HG02678 (cell line): ENCODE results near the gene ANLN.

ENCODE experiments used
- ATAC-seq: cut with Tn5 transposase; IDR thresholded peaks from one replicate; pipeline ENCODE4 v1.9.1; 2021; ENCODE audit warnings: mild to moderate bottlenecking, moderate library complexity; ENCODE audit not compliant: unreplicated experiment

The ANLN gene, protein sequence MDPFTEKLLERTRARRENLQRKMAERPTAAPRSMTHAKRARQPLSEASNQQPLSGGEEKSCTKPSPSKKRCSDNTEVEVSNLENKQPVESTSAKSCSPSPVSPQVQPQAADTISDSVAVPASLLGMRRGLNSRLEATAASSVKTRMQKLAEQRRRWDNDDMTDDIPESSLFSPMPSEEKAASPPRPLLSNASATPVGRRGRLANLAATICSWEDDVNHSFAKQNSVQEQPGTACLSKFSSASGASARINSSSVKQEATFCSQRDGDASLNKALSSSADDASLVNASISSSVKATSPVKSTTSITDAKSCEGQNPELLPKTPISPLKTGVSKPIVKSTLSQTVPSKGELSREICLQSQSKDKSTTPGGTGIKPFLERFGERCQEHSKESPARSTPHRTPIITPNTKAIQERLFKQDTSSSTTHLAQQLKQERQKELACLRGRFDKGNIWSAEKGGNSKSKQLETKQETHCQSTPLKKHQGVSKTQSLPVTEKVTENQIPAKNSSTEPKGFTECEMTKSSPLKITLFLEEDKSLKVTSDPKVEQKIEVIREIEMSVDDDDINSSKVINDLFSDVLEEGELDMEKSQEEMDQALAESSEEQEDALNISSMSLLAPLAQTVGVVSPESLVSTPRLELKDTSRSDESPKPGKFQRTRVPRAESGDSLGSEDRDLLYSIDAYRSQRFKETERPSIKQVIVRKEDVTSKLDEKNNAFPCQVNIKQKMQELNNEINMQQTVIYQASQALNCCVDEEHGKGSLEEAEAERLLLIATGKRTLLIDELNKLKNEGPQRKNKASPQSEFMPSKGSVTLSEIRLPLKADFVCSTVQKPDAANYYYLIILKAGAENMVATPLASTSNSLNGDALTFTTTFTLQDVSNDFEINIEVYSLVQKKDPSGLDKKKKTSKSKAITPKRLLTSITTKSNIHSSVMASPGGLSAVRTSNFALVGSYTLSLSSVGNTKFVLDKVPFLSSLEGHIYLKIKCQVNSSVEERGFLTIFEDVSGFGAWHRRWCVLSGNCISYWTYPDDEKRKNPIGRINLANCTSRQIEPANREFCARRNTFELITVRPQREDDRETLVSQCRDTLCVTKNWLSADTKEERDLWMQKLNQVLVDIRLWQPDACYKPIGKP

DNA sequence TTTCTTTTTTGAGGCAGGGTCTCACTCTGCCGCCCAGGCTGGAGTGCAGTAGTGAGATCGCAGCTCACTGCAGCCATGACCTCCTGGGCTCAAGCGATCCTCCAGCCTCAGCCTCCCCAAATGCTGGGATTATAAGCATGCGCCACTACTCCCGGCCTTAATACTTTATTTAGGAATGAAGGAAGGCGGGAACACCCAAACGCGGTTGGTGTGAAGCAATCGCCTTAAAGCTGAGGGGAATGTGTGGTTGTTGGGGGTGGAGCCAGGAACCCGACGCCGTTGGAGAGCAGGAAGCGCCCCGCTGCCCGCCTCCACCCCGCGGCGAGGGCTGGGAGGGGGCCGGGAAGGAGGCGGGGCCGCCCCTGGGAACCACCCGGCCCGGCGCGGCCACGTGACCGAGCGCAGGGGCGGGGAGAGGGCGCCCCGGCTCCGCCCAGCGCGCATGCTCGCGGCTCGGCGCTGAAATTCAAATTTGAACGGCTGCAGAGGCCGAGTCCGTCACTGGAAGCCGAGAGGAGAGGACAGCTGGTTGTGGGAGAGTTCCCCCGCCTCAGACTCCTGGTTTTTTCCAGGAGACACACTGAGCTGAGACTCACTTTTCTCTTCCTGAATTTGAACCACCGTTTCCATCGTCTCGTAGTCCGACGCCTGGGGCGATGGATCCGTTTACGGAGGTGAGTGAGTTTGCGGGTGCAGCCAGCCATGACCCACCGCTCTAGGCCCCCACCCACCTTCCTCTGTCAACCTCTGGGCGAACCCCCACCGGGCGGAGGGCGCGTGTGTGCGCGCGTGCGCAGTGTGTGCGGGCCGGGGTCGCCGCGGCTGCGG is at the start of gene ANLN:
Gene ANLN (plus strand): TSS at position 492 of the 828 bp plus-strand sequence. CDS start 165 bp downstream, at position 657.
- peak; percentile 80 for ATAC-seq

DNA sequence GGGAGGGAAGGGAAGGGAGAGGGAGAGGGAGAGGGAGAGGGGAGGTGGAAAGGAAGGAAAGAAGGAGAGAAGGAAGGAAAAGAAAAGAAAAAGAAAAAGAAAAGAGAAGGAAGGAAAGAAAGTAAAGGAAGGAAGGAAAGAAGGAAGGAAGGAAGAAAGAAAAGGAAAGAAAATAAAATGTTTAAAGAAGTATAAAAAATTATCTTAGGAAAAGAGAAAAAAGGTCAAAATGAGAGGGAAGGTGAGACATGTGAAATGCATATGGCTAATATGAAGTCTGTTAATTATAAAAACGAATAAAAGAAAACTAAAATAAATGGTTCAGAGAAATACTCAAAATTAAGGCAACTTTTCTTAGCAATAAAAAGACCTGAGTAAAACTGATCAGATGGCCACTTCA is 46.1 kb upstream of the ANLN start:
- ATAC-seq: no peak

DNA sequence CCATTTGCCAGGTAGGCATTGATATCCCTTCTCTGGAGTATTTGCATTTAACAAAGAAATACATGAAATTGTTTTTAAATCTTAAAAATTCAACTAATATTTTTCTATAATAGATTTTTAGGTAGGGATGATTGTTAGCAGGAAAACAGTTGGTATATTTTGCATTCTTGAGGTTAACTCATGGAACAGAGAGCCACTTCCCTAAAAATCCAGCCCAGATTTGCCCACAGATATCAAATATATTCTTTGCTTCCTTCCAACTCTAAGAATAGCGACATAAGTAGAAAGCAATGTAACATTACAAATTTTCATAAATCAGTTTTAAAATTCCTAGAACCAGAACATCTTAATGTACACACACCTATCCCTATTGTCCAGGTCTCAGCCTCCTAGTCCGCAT is 45.0 kb upstream of the ANLN start:
- no peak for ATAC-seq

DNA sequence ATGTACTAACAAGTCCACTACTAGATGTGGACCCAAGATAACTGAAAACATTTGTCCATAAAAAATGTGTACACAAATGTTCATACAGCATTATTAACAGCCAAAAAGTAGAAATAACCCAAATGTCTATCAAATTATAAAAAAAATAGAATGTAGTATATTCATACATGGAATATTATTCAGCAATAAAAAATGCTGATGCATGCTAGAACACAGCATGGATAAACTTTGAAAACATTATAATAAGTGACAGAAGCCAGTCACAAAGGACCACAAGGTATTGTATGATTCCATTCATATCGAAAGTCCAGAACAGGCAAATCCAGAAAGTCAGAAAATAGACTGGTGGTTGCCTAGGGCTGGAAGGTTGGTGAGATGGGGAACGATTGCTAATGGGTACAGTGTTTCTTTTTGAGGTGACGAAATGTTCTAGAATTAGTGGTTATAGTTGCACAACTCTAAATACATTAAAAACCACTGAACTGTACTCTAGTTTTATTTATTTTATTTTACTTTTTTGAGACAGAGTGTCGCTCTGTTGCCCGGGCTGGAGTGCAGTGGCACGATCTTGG is 43.3 kb upstream of the ANLN start:
- ATAC-seq: no peak

DNA sequence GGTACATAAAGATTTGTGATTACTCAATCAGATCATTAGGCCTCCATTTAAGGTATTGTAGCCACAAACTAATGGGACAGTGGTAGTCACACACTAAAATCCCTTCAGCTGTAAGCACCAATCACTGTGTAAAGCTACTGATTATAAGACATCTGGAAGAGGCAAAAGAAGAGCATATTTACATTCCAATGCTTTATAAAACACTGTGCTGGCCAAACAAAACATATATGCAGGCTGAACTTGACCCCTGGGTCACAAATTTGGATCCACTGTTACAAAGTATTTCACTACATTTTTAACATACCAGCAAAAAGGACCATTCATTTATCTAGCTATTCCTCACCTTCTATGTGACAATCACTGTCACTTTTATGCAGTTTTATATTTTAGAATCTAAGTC is 41.4 kb upstream of the ANLN start:
- no peak for ATAC-seq

DNA sequence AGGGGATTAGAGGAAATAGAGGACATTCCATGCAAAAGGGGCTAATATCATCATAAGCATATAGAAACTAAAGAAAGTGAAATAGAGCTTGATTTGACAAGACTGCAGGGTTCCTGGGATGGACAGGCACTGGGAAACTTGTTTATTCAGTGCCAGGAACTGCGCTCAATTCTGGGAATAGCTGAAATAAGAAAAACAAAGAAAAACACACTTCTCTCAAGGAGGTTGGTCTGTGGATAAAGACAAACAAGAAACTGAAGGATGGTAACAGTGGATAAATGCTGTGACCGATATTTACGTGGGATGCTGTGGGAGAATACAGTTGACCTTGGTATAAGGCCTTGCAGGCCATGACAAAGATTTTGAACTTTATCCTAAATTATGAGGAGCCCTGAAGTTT is 40.9 kb upstream of the ANLN start:
- ATAC-seq: no peak

DNA sequence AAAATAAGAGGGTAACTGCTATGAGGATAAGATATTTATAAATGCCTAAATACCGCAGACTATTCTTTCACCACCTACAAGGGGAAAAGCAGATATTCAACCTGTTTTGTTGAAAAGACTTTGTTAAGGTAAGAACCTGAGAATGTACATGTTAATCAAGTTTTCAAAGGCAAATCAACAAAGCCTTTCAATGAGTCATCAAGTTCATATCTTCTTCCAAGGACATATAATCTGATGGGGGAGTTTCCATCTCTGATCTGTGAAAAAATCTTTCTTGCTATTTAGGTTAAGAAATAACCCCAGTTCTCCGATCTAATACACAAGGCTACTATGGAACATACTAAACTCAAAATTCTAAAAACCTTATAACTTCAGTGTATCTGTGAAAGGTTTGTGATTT is 40.0 kb upstream of the ANLN start:
- no peak for ATAC-seq

DNA sequence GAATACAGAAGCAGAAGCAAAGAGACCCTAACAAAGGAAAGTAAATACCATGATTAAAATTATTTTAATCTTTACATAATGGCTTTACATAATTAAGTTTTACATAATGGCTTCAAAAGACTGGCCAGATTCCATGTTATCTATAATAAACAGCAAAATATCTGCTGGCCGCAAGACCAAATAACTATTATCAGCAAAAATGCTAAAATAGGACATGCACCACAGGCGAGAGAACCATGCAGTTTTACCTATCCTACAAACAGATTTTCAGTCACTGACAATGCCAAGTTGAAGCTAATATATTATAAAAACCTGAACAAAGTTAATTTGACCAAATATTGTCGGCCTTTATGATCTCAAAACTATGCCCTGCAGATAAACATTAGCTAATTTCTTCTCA is 34.2 kb upstream of the ANLN start:
- no peak for ATAC-seq

DNA sequence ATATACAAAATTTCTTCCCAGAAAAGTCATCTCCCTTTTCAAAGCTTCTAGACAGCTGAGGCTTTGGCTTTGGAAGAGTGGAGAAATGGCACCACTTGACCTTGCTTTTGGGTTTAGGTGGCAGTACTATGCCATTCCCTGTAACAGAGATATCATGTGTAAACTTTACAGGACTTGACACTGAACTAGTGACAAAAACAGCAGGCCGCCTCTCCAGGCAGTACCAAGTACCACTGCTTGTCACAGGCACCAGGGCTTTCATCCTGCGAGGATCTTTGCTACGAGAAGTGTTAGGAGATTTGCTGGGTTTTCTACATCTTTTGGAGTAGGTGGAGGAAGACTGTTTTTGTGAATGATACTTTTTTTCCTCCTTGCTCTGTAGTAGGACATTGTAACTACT is 32.6 kb upstream of the ANLN start:
- ATAC-seq: no peak

DNA sequence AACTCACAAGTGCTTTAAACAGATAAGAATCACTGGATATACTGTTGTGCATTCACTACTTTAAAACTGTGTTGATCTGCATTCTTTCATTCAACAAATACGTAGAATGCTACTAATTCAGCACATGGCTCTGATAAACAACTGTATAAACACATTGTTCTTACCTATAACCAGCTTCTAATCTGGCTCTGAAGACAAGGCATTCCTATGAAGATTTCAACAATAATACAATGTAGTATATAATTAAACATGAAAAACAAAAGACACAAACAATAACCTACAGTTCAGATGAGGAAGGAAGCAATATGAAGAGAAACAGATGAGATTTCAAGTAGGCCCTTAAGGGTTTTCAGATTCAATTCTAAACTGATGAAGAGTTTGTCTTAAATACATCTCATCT is 31.1 kb upstream of the ANLN start:
- no peak for ATAC-seq

DNA sequence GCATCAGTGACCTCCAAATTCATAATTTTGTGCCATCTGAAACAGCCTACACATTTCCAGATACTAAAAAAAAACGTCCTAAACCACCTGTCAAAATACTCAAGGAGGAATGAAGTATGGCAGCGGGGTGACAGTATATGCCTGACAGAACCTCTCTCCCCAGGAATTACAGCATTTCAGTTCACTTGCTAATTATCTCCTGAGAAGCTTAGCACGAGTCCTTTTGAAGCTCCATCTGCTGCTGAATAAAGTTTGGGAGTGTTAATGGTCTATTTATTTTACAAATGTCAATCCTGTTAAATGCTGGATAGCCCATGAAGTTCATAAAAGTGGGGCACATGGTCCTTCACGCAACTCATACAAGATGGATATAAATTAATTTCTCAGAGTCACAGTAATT is 29.4 kb upstream of the ANLN start:
- ATAC-seq: no peak

DNA sequence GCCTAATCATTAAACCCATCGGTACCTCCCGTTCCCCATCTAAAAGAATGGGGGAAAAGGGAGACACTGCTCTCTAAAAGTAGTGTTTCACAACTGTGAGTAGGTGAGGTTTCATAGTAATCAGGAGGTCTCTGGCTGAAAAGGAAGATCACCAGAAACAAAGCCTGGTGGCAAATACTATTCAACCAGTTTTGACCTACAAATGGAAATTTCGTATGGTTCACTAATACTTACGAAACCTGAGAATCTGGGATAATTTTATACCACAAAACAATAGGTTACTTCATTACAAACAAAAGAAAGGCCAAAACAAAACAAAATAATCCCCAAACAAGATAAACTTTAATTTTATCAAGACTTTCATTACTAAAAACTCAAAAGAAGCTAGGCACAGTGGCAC is 28.4 kb upstream of the ANLN start:
- no peak for ATAC-seq

DNA sequence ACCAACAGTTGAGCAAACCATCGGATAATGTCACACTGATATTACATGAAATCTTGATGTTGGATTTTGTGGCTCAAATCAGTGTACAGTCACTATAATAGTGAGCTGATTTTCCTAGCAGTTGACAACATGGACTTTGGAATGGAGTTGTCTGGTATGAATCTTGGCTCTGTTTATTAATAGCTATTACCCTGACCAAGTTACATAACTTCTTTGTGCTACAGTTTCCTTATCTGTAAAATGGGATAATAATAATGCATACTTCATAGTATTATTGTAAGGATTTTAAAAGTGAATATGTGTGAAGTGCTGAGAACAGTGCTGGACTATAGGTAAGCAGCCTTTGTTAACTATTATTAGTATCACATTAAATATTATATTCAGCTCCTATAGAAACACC is 26.1 kb upstream of the ANLN start:
- no peak for ATAC-seq

DNA sequence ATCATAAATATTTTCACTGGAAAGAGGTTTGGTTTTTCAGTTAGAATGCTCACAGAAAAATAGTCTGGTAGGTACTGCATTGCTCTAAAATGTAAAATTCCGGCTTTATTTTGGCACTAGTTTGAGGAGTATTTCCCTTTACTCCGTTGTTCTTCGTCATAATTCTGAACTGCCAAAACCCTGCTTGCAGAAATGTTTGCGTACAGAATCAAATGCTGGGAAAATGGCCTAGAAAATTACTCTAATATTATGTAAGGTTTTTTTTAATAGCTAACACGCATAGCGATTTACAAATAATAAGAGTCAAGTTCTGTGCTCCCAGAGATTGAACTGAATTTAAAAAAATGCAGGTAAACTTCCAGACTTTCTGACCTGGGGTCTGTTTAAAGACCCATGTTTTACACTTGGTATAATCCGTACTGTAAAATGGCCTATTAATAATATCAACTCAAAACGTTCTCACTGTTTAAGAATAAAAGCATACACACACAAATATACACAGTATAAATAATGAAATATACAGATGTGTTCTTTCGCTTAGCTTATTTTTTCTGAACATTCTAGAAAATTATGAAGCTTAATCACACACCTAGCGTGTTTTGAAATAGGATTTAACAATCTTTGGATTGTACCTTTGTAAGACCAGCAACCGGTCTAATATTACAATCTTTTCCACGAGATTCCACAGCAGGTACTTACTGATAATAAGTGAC is 23.5 kb upstream of the ANLN start:
- no peak for ATAC-seq

DNA sequence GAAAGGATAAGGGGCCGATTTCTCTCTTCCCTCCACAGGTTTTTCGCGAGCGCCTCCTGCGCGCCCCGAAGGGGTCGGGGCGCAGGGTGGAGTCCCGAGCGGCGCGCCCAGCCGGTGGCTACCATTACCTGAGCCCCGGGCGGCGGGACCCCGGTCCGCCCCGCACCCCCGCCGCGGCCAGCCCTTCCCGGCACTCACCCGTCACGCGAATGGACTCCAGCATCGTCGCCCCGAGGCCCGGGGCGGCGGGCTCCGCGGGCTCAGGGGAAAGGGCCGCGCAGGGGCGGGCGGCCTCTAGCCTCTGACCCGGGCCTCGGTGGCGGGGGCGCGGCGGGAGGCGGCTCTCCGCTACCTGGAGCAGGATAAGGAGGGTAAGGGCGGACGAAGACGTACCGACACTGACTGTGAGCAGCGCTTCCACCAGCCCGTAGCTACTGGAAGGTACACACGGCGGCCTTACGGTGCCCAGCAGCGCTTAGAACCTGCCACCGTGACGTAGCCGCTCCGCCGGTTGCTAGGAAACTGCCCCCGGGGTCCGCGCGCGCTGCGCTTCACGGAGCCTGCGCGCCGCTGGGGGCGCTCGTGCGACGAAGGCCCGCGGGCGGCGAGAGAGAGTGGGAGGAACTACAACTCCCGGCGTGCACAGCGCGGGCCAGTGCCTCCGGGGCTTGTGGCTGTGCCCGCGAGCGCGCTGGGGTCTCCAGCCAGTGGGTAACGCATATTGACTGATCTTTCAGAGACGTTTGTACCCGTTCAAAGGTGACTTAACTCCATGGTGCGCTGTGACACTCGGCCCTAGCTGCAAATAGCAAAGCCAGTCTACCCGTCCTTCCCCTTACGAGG is 22.7 kb upstream of the ANLN start:
- ATAC-seq: peak; percentile 98

DNA sequence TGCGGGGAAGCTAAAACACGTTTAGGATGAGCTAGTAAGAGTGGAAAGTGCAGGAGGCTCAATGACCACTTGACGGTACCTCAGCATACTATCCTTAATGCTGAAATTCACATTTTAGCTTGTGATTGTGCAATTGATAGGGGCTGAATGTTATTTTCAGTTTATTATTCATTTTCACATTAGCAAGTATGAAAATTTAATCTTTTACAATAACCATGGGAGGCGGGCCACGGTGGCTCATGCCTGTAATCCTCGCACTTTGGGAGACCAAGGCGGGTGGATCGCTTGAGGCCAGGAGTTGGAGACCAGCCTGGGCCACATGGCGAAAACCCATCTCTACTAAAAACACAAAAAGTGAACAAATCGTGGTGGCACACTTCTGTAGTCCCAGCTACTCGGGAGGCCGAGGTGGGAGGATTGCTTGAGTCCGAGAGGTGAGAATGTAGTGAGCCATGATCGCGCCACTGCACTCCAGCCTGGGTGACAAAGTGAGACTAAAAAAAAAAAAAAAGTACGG is 22.0 kb upstream of the ANLN start:
- ATAC-seq: no peak

DNA sequence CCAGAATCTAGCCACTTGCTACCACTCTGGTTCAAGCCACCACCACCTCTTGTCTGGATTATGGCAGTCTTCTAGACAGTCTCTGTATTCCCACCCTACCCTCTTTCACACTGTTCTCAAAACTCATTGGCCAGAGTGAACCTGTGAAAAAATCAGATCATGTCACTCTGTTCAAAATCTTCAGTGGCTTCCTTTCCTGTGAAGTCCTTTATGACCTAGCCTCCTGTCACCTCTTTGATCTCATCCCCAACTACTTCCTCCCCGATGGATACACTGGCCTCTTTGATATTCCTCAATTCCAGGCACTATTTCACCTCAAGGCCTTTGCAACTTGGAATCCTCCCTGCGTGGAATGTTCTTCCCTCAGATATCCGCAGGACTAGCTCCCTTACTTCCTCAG is 21.2 kb upstream of the ANLN start:
- no peak for ATAC-seq

DNA sequence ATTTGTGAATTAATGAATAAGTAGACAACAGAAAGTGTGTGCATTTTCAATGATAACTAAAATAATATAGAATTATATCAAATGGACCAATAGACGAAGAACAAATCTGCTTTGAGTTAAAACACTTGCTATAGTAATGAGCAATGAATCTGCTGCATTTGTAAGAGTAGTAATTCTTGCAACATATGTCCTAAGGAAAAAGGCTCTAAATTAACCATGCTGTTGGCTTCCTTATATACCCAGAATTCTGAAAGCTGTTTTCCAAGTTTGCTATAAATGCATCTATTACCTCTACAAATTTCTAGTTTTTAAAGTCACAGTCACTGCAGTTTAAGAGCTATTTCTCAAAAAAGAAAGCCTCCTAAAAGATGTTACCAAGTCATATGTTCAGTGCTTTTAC is 20.5 kb upstream of the ANLN start:
- ATAC-seq: no peak

DNA sequence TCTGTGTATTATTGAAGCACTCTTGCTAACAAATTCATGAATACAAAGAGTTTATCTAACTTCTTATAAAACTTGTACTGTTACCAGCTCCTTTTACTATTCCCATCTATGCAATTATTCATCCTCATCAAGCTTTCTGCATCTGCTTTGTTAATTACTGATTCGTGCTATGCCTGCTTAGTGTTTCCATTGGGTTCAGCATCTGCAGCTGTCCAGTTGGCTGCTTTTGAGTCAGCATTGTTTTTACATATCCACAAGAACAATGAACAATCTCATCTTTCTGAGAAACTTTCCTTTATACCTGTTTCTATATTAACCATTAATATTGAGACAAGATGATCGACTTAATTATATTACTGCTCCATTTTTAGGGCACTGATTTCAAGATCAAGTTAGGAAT is 19.6 kb upstream of the ANLN start:
- ATAC-seq: no peak
